GM13977 (cell line): ENCODE results near the gene GPAT2.
"Not testable (repeated sequence)": the region's sequence is repeated elsewhere in the genome, so short reads cannot be mapped to it uniquely, and the experiment has no call there.

ENCODE experiments used
- DNase-seq: peaks from one replicate; pipeline ENCODE4 v3.0.0; 2012; ENCODE audit warnings: low spot score
- in situ Hi-C: fragments of 300-500 bp; cut with MboI; formaldehyde crosslinking; loops from one replicate; pipeline ENCODE4 v1.12.0; 2022; ENCODE audit warnings: low sequenced_read_pairs, low pct_unique_long_range_greater_than_20kb, mixed read lengths, inconsistent platforms; ENCODE audit not compliant: unreplicated experiment
- TF ChIP-seq, protein P1 (sequence below): IDR thresholded peaks from 2 replicates; pipeline ENCODE4 v1.5.1; 2012; ENCODE audit warnings: mild to moderate bottlenecking, control low read depth; ENCODE audit not compliant: insufficient read depth; ENCODE audit errors: extremely low read depth, missing control alignments

GPAT2 gene

DNA sequence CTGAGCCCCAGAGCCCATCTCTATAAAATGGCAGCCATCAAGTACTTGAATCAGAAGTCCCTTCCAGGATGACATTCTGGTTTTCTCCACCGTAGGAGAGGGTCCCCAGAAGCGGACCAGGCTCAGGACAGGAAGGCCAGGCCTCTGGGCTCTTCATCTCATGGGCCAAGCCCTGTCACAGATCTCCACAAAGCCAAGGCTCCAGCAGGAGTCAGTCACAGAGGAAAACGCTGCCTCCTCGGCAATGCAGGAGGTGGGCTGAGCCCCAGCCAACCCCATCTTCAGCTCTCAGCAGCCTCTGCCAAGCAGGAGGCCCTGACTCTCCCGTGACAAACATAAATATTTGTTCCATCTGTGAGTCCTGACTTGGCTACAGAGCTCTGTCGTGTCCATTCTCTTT, 39.4 kb upstream of the GPAT2 start:
- TF ChIP-seq, protein P1, sequence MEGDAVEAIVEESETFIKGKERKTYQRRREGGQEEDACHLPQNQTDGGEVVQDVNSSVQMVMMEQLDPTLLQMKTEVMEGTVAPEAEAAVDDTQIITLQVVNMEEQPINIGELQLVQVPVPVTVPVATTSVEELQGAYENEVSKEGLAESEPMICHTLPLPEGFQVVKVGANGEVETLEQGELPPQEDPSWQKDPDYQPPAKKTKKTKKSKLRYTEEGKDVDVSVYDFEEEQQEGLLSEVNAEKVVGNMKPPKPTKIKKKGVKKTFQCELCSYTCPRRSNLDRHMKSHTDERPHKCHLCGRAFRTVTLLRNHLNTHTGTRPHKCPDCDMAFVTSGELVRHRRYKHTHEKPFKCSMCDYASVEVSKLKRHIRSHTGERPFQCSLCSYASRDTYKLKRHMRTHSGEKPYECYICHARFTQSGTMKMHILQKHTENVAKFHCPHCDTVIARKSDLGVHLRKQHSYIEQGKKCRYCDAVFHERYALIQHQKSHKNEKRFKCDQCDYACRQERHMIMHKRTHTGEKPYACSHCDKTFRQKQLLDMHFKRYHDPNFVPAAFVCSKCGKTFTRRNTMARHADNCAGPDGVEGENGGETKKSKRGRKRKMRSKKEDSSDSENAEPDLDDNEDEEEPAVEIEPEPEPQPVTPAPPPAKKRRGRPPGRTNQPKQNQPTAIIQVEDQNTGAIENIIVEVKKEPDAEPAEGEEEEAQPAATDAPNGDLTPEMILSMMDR = no peak
- in situ Hi-C loops = loop anchor here (25.0 kb wide), 1 partner anchor 1588 kb away; the partner anchor contains the start of genes ACTR1B and C2orf92
- no peak for DNase-seq

DNA sequence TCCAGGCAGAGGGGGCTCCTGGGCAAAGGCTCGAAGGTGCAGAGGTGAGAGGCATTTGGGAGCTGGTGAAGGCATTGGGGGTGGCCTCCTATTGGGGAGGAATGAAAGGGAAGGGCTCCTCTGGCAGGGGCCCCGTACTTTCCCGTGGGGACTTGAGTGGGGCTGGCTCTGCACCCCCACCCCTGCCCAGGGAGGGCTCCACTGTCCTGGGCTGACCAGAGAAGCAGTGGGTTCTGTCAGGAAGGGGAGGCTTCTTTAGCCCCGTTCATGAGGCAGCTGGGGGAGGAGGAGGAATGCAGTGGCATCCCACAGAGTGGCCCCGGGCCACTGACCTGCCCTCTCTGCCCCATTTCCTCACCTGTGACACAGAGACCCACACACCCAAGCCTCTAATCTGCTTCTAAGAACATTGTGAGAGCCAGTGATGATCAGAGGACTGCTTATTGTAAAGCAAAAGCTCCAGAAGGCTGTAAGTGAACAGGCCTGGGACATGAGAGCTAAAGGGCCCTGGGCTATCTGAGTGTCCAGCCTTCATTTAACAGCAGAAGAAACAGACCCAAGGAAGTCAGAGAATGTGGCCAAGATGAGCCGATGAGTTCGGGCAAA, 38.6 kb upstream of the GPAT2 start:
- TF ChIP-seq, protein P1 = no peak
- in situ Hi-C loops = loop anchor here (25.0 kb wide), 1 partner anchor 1589 kb away; the partner anchor contains the start of genes ACTR1B and C2orf92
- no peak for DNase-seq

DNA sequence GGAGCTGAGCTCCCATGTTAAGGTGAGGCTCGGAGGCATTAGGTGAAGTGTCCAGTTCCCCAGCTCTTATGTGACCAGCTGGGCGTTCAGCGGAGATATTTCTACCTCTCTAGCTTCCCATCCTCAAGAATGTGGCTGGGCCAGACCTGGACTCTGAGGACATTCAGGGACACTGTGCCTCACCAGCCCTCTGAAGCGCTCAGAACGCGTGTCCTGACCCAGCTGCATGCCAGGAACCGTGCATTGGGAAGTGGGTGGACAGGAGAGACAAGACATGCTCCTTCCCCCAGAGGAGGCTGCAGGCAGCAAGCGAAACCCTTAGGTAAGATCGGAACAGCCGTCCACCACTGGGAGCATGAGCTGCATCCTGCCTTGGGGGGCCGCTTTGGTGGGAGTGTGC, 38.0 kb upstream of the GPAT2 start:
- in situ Hi-C loops = loop anchor here (25.0 kb wide), 1 partner anchor 1590 kb away; the partner anchor contains the start of genes ACTR1B and C2orf92
- no peak for DNase-seq
- TF ChIP-seq, protein P1 = no peak

DNA sequence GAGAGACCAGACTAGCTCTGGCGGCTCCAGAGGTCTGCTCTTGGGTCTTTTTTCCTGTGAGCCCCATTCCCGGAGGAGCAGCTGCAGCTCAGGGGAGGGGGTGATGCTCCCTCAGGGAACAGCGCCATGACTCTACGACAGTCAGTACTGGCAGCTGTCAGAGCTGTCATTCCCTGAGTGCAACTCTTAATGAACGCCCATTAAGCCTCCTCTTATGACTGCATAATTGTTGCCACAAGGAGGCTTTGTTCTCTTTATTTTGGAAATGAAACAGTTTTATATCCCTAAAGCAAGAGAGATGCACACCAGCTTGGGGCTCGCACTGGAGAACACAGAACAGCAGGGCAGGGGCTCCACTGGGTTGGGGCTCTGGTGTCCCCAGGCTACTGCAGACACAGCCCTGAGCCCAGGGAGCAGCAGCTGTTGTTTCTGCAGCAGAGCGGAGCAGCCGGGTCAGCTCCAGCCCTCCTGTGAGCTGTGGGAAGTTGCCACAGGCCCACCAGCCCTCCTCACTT, 37.3 kb upstream of the GPAT2 start:
- in situ Hi-C loops = loop anchor here (25.0 kb wide), 1 partner anchor 1590 kb away; the partner anchor contains the start of genes ACTR1B and C2orf92
- not testable (repeated sequence) for DNase-seq

DNA sequence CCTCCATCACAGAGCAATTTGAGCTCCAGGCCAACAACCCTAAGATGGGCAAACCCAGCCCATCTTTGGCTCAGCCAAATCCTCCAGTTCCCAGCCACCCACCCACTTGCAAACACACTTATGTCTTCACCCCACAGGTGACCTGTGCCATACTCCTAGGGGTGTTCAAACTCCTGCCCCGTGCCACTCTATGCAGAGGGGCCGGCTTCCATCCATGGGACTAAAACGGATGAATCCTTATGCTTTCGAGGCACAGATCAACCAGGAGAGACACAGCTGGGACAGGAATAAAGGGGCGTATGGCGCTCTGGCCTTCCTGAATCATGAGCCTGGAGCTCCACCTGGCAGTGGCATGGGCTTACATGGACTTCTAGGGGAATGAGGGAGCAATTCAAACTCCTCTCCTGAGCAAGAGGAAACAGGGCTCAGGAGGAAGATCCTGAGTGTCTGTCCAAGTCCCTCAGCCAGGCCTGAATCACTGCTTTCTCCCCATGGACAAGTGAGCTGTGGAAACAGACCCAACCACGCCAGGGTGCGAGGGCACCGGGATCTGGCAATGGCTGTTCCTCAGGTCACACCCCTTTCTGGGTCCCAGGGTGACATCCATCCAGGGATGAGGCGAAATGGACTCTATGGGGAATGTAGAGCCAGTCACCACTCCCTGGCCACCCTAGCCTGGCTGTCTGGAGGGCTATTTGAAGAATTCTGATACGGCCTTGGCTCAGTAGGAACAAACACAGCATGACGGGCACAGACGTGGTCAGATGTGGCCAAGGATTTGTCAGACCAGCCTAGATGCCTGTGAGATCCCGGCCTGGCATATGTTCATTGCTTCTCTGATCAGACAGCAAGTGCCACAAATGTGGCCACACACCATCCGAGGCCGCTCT, 36.6 kb upstream of the GPAT2 start:
- in situ Hi-C loops = loop anchor here (25.0 kb wide), 1 partner anchor 1591 kb away; the partner anchor contains the start of genes ACTR1B and C2orf92
- not testable (repeated sequence) for DNase-seq

DNA sequence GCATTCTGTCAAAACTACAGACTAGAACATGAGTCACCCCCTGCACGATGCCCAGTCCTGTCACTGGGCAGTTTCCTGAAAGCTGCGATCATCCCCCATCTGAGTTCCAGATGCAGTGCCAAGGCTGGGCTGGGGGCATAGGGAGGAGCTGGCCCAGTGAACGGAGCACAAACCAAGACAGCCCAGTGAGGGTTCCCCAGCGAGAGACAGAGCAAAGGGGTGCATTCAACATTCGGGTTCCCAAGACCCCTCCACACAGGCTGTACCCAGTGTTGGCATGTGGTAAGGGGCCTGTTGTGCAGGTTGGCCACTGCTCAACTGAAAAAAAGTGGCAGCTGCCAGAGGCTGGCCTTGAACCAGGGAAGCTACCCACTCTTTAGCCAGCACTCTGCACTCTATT, 35.6 kb upstream of the GPAT2 start:
- in situ Hi-C loops = loop anchor here (25.0 kb wide), 1 partner anchor 1592 kb away; the partner anchor contains the start of genes ACTR1B and C2orf92
- DNase-seq = not testable (repeated sequence)

DNA sequence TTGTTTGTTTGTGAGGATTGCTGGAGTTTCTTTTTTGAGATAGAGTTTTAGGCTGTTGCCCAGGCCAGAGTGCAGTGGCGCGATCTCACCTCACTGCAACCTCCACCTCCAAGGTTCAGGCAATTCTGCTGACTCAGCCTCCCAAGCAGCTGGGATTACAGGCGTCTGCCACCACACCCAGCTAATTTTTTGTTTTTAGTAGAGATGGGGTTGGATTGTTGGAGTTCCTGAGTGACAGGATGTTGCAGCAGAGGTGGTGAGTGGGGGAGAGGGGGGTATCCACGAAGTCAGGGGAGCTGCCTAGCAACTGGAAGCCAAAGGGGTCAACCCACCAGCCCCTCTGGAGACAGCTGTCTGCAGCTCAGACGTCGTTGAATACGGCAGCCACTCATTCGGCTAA, 35.2 kb upstream of the GPAT2 start:
- in situ Hi-C loops = loop anchor here (25.0 kb wide), 1 partner anchor 1592 kb away; the partner anchor contains the start of genes ACTR1B and C2orf92
- DNase-seq = not testable (repeated sequence)

DNA sequence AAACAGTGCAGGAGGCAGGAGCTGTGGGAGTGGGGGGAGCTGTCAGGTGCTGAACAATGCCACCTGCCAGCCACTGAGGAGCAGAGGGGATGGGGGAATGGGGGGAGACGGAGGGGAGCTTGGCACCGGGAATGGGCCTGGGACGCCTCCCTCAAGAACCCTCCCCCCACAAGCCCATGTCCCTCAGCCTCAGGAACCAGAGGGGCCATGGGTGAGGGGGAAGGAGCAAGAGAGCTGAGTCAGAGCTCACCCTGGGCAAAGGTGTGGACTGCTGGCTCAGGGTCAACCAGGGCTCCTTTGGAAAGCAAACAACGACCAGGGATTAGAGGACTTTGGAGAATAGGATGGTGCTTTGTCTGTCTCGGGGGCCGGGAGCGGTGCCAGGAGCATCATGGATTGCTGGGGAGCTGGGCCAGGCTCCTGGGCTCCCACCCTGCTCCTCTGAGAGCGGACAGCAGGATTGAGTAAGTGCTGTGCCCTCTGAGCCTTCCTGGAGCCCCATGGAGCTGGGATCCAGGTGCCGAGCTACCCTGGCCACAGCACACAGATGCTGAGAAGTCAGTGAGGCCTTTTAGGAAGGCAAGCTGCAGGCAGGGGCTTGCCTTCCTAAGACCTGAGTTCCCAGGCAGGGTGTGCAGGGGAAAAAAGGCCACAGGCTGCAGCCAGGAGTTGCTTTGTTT, 33.3 kb upstream of the GPAT2 start:
- in situ Hi-C loops = loop anchor here (25.0 kb wide), 1 partner anchor 1594 kb away; the partner anchor contains the start of genes ACTR1B and C2orf92
- not testable (repeated sequence) for DNase-seq

DNA sequence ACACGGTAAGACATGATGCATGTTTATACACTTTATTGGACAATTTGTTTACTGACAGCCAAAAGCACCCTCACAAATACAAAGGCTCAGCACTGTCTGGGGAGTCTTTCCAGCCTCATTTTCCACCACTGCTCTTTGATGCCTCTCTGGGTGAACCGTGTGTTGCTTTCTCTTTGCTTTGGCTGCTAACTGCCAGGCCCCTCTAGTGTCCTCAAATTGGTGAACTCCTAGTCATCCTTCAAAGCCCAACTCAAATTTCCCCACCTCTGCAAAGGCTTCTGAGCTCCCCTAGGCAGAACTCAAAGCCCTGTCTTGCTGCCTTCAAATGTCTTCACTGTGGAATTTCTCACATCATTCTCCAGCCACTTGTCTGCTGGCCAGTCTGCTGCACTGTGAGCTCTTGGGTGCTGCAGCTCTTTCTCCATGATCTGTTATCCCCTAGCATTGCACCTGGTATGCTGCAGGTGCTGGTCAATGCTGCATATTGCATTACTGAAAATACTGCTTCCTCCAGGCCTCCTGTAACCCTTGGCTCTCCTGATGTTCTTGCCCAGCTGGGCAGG, 32.5 kb upstream of the GPAT2 start:
- in situ Hi-C loops = loop anchor here (25.0 kb wide), 1 partner anchor 1595 kb away; the partner anchor contains the start of genes ACTR1B and C2orf92

DNA sequence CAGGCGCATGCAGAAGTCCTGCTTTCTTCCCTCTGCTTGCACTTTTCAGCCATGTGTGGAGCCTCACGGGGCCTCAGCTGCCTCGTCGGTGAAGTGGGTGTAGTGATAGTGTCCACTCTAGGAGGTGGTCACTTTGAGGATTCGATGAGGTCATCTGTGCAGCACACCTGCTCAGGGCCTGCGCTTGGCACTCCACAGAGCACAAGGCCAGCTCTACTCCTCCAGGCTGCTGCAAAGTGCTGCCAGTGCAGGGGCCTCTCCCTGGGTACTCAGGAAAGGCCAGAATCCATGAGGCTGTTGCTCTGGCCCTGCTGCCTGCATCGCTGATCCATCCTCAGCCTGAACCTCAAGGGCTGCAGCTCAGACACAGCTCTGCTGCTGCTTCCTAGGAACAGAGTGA, 31.8 kb upstream of the GPAT2 start:
- in situ Hi-C loops = loop anchor here (25.0 kb wide), 1 partner anchor 1596 kb away; the partner anchor contains the start of genes ACTR1B and C2orf92
- not testable (repeated sequence) for DNase-seq

More for the DNA sequence above, 32.5 kb upstream of the GPAT2 start:
- DNase-seq = not testable (repeated sequence)

DNA sequence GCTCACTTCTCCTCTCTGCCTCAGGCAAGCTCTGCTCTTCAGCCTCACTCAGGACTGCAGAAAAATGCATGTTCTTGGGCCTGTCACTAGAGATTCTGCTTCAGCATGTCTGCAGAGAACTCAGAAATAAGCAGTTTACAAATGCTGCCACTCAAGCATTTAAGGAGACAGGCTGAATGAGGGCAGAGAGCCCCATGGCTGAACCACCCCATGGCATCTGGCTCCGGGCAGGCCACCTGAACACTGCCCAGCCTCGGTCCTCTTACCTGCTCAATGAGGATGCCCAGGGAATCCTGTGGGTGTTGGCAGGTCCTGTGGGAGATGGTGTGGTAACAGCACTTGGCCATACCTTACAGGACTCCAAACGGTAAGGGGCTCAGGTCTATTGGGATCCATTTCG, 31.2 kb upstream of the GPAT2 start:
- in situ Hi-C loops = loop anchor here (25.0 kb wide), 1 partner anchor 1596 kb away; the partner anchor contains the start of genes ACTR1B and C2orf92
- DNase-seq = not testable (repeated sequence)
